SH-SY5Y (cell line): Measurements from ENCODE around the gene ACTG2.

ENCODE experiments used
- GATA2 ChIP-seq: IDR thresholded peaks from 2 replicates; pipeline ENCODE4 v1.6.1; 2011; ENCODE audit warnings: mild to moderate bottlenecking, low read depth, low read length
- GATA3 ChIP-seq: IDR thresholded peaks from 2 replicates; pipeline ENCODE4 v1.6.1; 2011; ENCODE audit warnings: low read depth, mild to moderate bottlenecking, low read length, moderate library complexity

DNA sequence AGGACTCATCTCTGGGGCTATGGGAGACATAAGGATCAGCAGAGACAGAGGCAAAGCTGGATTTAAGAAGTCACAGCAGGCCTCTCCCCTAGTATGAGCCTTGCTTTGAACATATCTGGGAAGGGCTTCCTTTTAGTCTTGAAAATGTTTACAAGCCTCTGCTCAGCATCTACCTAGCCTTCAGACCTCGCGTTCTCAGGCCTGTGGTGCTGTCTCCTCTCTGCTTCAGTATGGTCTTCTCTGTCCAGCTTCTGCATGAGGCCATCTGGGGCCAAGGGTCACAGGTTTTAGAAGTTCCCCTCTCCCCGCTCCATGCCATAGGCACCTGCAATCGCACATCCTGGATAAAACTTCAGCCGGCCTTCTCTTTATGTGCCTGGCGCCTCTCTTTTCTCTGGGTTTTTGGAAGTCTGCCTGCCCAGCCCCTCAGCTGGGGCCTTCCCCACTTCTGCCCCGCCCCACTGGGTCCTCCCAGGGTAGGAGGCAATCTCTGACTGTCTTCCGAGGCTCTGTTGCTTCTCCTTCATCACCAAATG, 7.1 kb downstream of the ACTG2 start:
- TF ChIP-seq GATA2, result no peak
- TF ChIP-seq GATA3, result no peak
